Kidney tubule cell (primary cell): ENCODE measurements around the gene CDH4.
A peak's percentile ranks its signal among the peaks of the same experiment; 100 is the strongest.

ENCODE experiments used
- DNase-seq: peaks from one replicate; pipeline ENCODE4 v3.0.0-alpha.2; 2018; ENCODE audit warnings: low spot score

The CDH4 gene

DNA sequence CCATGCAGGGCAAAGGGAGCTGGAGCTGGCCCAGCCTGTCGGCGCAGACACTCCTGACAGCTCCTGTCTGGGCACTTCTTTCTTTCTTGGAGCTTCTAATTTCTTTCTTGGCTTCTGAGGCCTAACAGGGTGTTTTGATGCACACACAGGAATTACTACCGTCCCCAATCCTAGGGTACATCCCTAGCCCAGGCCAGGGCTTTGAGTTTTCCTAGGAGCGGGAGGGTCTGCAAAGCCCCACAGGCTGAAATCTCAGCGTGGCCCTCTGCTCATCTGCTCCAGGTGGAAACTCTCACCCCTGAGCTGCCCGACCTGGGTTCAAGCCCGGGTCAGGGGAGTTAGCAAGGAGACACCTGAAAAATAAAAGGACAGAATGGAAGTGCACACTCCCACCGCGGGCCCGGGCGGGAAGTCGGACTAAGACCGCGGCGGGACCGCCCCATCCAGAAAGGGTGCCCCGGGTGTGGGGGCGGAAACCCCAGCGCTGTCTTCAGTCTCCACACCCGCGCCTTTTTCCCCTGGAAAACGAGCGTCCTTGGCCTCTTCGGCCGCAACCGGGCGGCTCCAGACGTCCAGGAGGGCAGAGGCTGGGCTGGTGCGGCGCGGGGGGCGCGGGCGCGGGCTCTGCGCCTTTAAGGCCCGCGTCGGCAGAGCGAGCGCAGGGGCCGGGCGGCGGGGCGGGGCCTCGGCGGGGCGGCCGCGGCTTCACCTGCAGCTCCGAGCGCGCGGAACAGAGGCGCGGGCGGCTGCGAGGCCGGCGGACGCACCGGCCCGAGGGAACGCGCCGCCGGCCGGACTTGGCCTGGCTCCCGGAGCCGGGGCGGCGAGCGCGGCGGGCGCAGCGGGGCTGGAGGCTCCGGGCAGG is at the start of gene CDH4:
Gene CDH4 (plus strand): TSS at position 733 of the 865 bp plus-strand sequence.
- DNase-seq: peak; percentile 63

GRCh38 chr20:61203320-61203719 is 48.7 kb upstream of the CDH4 start:
- DNase-seq: no peak

- no peak for DNase-seq
Measured at GRCh38 chr20:61204206-61204605, 47.9 kb upstream of the CDH4 start.

- DNase-seq: peak; percentile 9
Measured at GRCh38 chr20:61205769-61206168, 46.3 kb upstream of the CDH4 start.

- no peak for DNase-seq
Measured at GRCh38 chr20:61210862-61211261, 41.2 kb upstream of the CDH4 start.

GRCh38 chr20:61217848-61218247 is 34.2 kb upstream of the CDH4 start:
- DNase-seq: no peak

- DNase-seq: peak; percentile 52
Measured at GRCh38 chr20:61219021-61219431, 33.0 kb upstream of the CDH4 start.

DNA sequence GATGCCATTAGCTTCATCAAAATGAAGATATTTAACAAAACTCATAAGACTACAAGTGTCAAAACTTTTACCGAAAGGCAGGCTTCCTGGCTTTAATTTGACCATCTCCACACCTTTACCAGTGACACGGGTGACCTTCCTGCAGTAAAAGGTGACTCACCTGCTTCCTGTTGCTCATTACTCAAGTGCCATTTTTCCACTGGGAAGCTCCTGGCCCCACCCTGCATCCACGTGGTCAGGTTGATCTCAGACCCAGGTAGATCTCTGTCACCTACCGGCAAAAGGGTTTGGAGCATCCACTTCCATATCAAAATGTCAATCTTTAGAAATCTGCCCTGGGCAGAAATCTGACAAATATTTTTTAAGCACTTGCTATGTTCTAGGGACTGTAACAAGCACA is 31.9 kb upstream of the CDH4 start:
- peak; percentile 45 for DNase-seq

DNA sequence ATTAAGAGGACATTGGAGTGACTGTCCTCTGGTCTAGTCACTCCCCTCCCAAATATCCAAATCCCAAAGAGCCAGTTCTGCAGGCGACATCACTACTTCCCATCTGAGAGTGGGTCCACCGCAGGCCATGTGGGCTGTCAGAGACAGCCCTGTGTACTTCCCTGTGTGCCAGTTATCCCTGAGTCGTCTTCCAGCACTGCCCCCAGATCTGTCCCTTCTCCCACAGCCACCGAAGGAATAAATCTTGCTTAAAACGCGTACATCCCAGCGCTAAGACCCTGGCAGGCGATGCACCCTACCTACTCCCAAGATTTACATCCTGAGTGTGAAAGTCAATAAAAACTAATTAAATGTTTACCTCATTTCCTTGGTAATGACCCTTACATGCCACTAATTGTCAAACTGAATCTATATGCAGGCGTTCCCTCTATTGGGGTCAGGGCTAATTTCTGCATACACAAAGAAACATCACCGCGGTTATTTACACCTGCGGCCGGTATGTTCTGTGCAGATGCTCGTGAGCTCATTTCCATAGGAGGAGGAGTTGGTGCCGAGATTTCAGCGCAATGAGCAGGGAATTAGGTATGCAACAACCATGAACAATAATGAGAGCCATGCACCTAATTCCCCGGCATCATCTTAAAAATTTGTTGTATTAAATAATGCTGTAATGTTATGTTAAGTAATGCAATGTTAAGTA is 31.3 kb upstream of the CDH4 start:
- DNase-seq: no peak

DNA sequence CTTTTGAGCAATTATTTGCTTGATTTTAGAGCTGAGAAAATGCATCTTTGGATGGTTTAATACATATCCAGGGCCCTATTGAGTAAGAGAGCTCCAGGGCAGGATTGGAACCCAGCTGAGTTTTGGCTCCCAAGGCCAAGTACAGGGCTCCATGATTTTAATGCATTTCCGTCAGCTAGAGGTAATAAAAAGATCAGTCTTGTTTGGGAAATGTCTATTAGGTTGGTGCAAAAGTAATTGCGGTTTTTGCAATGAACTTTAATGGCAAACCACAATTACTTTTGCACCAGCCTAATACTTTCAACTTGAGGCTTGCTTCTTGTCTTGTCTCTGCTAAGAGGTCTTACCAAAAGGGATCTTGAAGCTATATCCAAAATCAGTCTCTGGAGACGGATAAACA is 29.4 kb upstream of the CDH4 start:
- no peak for DNase-seq

DNA sequence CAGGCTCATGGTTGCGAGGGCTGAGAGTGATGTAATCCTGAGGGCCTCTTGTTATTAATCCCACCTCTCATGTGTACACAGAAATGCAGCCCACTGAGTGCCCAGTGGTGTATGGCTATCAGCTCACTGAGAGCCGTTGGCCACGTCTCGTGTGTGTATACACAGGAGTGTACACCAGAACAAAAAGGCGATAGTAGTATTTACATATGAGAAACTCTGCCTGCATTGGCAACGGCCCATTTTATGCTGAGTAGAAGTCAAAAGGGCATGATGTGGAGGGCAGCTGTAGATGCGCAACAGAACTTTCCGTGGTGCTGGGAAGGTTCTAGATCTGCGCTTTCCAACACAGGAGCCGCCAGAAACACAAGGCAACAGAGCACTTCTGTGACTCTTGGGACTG is 28.9 kb upstream of the CDH4 start:
- no peak for DNase-seq

GRCh38 chr20:61230166-61230565 is 21.9 kb upstream of the CDH4 start:
- DNase-seq: no peak

DNA sequence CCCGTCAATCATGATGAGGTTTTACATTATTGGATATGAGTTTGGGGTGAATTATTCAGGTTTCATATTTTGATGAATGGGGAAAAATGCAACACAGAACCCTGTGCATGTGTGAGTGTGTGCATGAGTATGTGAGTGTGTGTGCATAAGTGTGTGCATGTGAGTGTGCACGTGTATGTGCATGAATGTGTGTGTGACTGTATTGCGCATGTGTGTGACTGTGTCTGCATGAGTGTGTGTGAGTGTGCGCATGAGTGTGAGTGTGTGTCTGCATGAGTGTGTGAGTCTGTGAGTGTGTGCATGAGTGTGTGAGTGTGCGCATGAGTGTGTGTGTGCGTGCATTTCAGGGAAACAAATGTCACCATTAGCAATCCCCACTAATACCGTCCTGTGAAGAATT is 18.5 kb upstream of the CDH4 start:
- DNase-seq: no peak

GRCh38 chr20:61234224-61234890 is 17.7 kb upstream of the CDH4 start:
- no peak for DNase-seq

- no peak for DNase-seq
Measured at GRCh38 chr20:61236713-61237112, 15.3 kb upstream of the CDH4 start.

- no peak for DNase-seq
Measured at GRCh38 chr20:61238813-61239212, 13.2 kb upstream of the CDH4 start.

- no peak for DNase-seq
Measured at GRCh38 chr20:61240814-61241213, 11.2 kb upstream of the CDH4 start.

DNA sequence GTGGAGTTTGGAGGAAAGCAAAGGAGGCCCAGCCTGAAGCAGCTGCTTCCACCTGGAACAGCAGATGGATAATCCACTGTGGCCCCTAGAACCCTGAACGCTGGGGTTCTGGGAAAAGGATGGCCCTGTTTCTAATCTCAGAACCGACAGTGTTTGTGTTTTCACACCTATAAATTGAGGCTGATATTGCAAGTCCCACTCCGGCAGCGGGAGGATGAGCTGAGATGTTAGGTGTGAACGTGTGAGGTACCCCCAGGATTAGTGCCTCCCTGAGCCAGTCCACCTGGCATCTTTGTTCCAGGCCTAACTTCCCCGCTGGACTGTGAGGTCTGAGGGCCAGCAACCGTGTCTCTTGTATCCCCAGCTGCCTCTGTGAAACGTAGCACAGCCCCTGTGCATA is 7.8 kb upstream of the CDH4 start:
- no peak for DNase-seq

- no peak for DNase-seq
Measured at GRCh38 chr20:61246269-61246668, 5.8 kb upstream of the CDH4 start.

DNA sequence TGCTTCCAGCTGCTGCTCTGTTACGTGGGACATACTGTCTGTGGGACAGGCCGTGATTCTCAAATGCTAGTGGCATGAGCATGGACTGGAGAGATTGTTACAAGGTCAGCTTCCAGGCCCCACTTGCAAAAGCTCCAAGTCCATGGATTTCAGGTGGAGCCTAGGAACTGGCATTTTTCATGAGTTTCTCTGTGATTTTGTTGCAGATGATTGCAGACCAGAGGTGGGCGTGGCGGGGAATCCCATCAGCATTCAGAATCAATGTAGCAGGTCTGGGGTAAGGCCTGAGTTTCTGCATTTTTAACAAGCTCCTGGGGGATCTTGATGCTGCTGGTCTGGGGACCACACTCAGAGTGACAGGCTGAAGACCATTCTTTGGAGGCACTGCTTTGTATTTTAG is 2.4 kb upstream of the CDH4 start:
- no peak for DNase-seq

DNA sequence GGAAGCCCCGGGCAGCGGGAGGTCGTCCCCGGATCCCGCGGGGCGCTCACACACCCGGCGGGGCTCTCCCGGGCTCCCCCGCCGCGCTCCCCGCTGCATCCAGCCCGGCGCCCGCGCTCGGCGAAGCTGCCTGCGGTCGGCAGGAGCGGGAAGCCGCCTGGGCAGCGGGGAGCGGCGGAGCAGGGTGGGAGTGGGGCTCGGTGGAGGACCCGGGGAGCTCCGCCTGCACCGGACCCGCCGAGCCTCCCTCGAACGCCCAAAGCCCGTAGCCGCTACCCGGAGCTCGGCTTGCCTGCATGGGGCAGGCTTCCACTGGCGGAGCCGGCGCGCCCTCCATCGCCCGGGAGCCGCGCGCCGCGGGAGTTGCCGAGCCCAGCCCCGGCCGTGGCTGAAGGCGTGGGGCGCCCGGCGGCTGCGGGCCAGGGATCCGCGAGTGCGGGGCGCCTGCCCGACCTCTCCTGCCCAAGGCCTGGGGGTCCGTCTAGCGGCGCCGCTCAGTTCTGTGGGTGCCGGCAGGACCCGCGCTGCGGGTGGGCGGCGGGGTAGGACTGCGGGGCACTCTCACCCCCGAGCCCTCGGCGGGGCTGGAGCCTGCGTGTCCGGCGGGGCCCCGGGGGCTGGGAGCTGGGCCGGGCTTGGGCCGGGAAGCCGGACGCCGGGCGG is 671 bp downstream of the CDH4 start:
- peak; percentile 38 for DNase-seq

DNA sequence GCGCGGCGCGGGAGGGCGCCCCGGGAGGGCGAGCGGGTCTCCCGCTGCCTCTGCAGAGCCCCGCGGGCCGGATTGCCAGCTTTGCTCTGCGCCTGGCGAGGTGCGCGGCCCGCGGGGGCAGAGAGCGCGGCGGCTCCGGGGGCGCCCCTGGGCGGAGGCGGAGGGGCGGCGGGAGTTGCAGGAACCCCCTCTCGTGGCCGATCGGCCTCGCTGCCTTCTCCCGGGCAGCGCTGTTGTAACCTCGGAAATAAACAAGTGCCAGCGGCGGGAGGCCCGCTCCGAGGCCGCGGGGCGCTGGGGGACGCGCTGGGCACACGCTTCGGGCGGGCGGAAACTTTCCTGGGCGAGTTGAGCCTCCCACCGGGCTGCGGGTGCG is 1.2 kb downstream of the CDH4 start:
- DNase-seq: peak; percentile 42
